ENCODE results near the gene SEC14L2.

GRCh38 chr22:30385942-30386341 lies 10.9 kb upstream of the SEC14L2 start:
- TF ChIP-seq POLR2A (IDR thresholded peaks at IDR 0.05; ENCODE audit: low read length) (no peak), CTCF (IDR thresholded peaks at IDR 0.05) (no peak), BHLHE40 (IDR thresholded peaks at IDR 0.05; ENCODE audit: low read depth, low read length) (no peak), REST (IDR thresholded peaks at IDR 0.05) (no peak), KDM1A (IDR thresholded peaks at IDR 0.05; ENCODE audit: low read depth) (no peak), JUNB (IDR thresholded peaks at IDR 0.05) (no peak), MAZ (IDR thresholded peaks at IDR 0.05; ENCODE audit: borderline replicate concordance, low read depth, low read length) (no peak)
